H9 (cell line): ENCODE measurements around the gene CIPC. TPM values are rescaled to one million over a fixed set of nuclear protein-coding genes. Genes with fewer than 3 reads are reported as not detected.

Experiments
- DNase-seq: peaks from one replicate; pipeline ENCODE4 v3.0.0-alpha.2; 2017
- H2AFZ ChIP-seq: one replicate; pipeline ENCODE4 v1.6.1; 2013; ENCODE audit warnings: mild to moderate bottlenecking, low read length, control low read depth, moderate library complexity
- H2AK5ac ChIP-seq: 2 replicates; pipeline ENCODE4 v1.6.1; 2013; ENCODE audit warnings: low read length, control low read depth, mixed read lengths; ENCODE audit not compliant: insufficient read length
- H2BK120ac ChIP-seq: one replicate; pipeline ENCODE4 v1.6.1; 2013; ENCODE audit warnings: low read depth, mild to moderate bottlenecking, low read length, control low read depth, inconsistent platforms; ENCODE audit not compliant: poor library complexity, severe bottlenecking
- H2BK12ac ChIP-seq: 2 replicates; pipeline ENCODE4 v1.6.1; 2013; ENCODE audit warnings: low read length, control low read depth, mixed read lengths, low read depth; ENCODE audit not compliant: insufficient read length
- H2BK15ac ChIP-seq: 2 replicates; pipeline ENCODE4 v1.6.1; 2013; ENCODE audit warnings: low read depth, low read length, control low read depth
- H2BK20ac ChIP-seq: one replicate; pipeline ENCODE4 v1.6.1; 2013; ENCODE audit warnings: low read depth, mild to moderate bottlenecking, low read length, control low read depth, inconsistent platforms; ENCODE audit not compliant: poor library complexity, severe bottlenecking
- H2BK5ac ChIP-seq: 2 replicates; pipeline ENCODE4 v1.6.1; 2013; ENCODE audit warnings: low read length, control low read depth, mixed read lengths; ENCODE audit not compliant: insufficient read length
- H3K14ac ChIP-seq: 2 replicates; pipeline ENCODE4 v1.6.1; 2013; ENCODE audit warnings: low read length, control low read depth; ENCODE audit not compliant: insufficient read depth
- H3K18ac ChIP-seq: 2 replicates; pipeline ENCODE4 v1.6.1; 2013; ENCODE audit warnings: low read depth, mild to moderate bottlenecking, mixed read lengths, low read length, control low read depth; ENCODE audit not compliant: insufficient read length
- H3K23ac ChIP-seq: 2 replicates; pipeline ENCODE4 v1.6.1; 2013; ENCODE audit warnings: low read length, control low read depth, mixed read lengths, low read depth; ENCODE audit not compliant: insufficient read length
- H3K23me2 ChIP-seq: 2 replicates; pipeline ENCODE4 v1.6.1; 2013; ENCODE audit warnings: low read depth, mild to moderate bottlenecking, mixed read lengths, low read length, control low read depth; ENCODE audit not compliant: insufficient read length, poor library complexity, severe bottlenecking
- H3K27ac ChIP-seq: 2 replicates; pipeline ENCODE4 v1.5.1; 2013; ENCODE audit warnings: low read length, control low read depth, mixed read lengths, low read depth; ENCODE audit not compliant: insufficient read length
- H3K27me3 ChIP-seq: 2 replicates; pipeline ENCODE4 v1.6.1; 2013; ENCODE audit warnings: low read length, control low read depth, inconsistent platforms; ENCODE audit not compliant: insufficient read depth
- H3K4ac ChIP-seq: 2 replicates; pipeline ENCODE4 v1.6.1; 2013; ENCODE audit warnings: low read depth, mild to moderate bottlenecking, control low read depth, inconsistent platforms, low read length, moderate library complexity
- H3K4me1 ChIP-seq: 2 replicates; pipeline ENCODE4 v1.6.1; 2013; ENCODE audit warnings: low read length, control low read depth, inconsistent platforms; ENCODE audit not compliant: insufficient read depth
- H3K4me2 ChIP-seq: 2 replicates; pipeline ENCODE4 v1.6.1; 2013; ENCODE audit warnings: low read length, control low read depth, mixed read lengths; ENCODE audit not compliant: insufficient read length, insufficient read depth
- H3K56ac ChIP-seq: 2 replicates; pipeline ENCODE4 v1.6.1; 2013; ENCODE audit warnings: low read depth, mild to moderate bottlenecking, mixed read lengths, low read length, control low read depth; ENCODE audit not compliant: insufficient read length
- H3K79me1 ChIP-seq: 2 replicates; pipeline ENCODE4 v1.6.1; 2013; ENCODE audit warnings: low read depth, mild to moderate bottlenecking, moderate library complexity, low read length, control low read depth, inconsistent platforms; ENCODE audit not compliant: insufficient read depth, poor library complexity, severe bottlenecking
- H3K79me2 ChIP-seq: 2 replicates; pipeline ENCODE4 v1.6.1; 2013; ENCODE audit warnings: low read length, control low read depth, inconsistent platforms; ENCODE audit not compliant: insufficient read depth
- H3K9ac ChIP-seq: 2 replicates; pipeline ENCODE4 v1.6.1; 2013; ENCODE audit warnings: low read length, control low read depth, mixed read lengths; ENCODE audit not compliant: insufficient read length; ENCODE audit errors: extremely low read depth
- H3K9me3 ChIP-seq: one replicate; pipeline ENCODE4 v1.6.1; 2013; ENCODE audit warnings: low read depth, low read length, inconsistent platforms; ENCODE audit not compliant: control insufficient read depth
- H3T11ph ChIP-seq: one replicate; pipeline ENCODE4 v1.6.1; 2013; ENCODE audit warnings: mild to moderate bottlenecking, low read length, control low read depth, inconsistent platforms
- H4K20me1 ChIP-seq: one replicate; pipeline ENCODE4 v1.6.1; 2013; ENCODE audit not compliant: control insufficient read depth, insufficient read length, insufficient read depth
- H4K5ac ChIP-seq: 2 replicates; pipeline ENCODE4 v1.6.1; 2013; ENCODE audit warnings: low read depth, mild to moderate bottlenecking, mixed read lengths, low read length, control low read depth; ENCODE audit not compliant: insufficient read length
- H4K8ac ChIP-seq: replicated peaks from 2 replicates; pipeline ENCODE4 v1.6.1; 2013; ENCODE audit warnings: low read length, control low read depth, mixed read lengths, low read depth; ENCODE audit not compliant: insufficient read length
- H4K91ac ChIP-seq: 2 replicates; pipeline ENCODE4 v1.6.1; 2013; ENCODE audit warnings: low read depth, mild to moderate bottlenecking, moderate library complexity, mixed read lengths, low read length, control low read depth; ENCODE audit not compliant: insufficient read length
- H3K27ac Mint-ChIP-seq, 3 experiments: 2 replicates in 2 of 3; 3 replicates in 1 of 3; pipeline ENCODE4 v1.8.0; 2020 to 2021; ENCODE audit warnings: mixed read lengths in 3 of 3, mild to moderate bottlenecking in 1 of 3, moderate library complexity in 1 of 3
- H3K27me3 Mint-ChIP-seq: 2 replicates; pipeline ENCODE4 v1.8.0; 2021; ENCODE audit warnings: low read depth, mild to moderate bottlenecking, moderate library complexity, mixed read lengths
- H3K36me3 Mint-ChIP-seq, 3 experiments: 2 replicates in 2 of 3; 3 replicates in 1 of 3; pipeline ENCODE4 v1.8.0; 2020 to 2021; ENCODE audit warnings: low read depth in 3 of 3, mixed read lengths in 3 of 3; ENCODE audit not compliant: insufficient read depth in 1 of 3
- H3K4me1 Mint-ChIP-seq, 2 experiments: 2 replicates each; pipeline ENCODE4 v1.8.0; 2020; ENCODE audit warnings: mixed read lengths in 2 of 2
- H3K4me3 Mint-ChIP-seq, 2 experiments: 2 replicates in 1 of 2; 3 replicates in 1 of 2; pipeline ENCODE4 v1.8.0; 2020 to 2021; ENCODE audit warnings: mild to moderate bottlenecking in 2 of 2, mixed read lengths in 2 of 2, moderate library complexity in 1 of 2
- H3K9me3 Mint-ChIP-seq, 2 experiments: 2 replicates in 1 of 2; 3 replicates in 1 of 2; pipeline ENCODE4 v1.8.0; 2020; ENCODE audit warnings: mild to moderate bottlenecking in 2 of 2, mixed read lengths in 2 of 2, moderate library complexity in 1 of 2
- WGBS: extraction: QIAGEN DNeasy Blood & Tissue Kit; methylation state at CpG from one replicate; pipeline ENCODE4 v1.1.7; 2013; ENCODE audit warnings: missing lambda C conversion rate, low lambda C conversion rate, mixed read lengths; ENCODE audit not compliant: insufficient read length; ENCODE audit errors: extremely low coverage; 5-methylcytosine and 5-hydroxymethylcytosine counted together
- total RNA-seq: library from RNA; stranded (reverse); gene quantifications from 2 replicates; pipeline ENCODE4 v1.2.1, GENCODE V29; 2021
- TF ChIP-seq, protein P1 (sequence below): fragments of 200-600 bp; sonication (generic); conservative IDR thresholded peaks from 3 replicates; pipeline ENCODE4 v1.8.0; 2021; ENCODE audit warnings: antibody characterized with exemption, mild to moderate bottlenecking

Gene CIPC
- total RNA-seq, 1 experiment from 2014 or later = 23.4 TPM

DNA sequence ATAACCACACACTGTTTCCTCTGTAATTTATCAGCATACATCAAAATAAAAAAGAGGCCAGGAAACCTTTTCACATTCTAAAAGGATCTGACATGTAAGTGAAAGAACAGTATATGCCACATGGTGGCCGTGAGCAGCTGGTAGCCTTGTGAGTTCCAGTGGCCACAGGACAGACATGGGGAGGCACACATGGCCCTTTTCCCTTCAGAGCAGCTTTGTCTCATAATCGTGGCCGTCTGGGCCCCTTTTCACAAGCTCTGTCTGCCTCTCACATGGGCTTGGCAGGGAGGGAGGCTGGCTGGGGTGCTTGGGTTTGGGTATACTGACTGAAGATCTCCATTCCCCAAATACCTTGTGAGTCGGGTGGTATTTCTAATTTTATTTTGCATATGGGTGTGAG lies 45.0 kb downstream of the CIPC start:
- H3K27ac ChIP-seq = peak overlapping the region; percentile 2
- H4K8ac ChIP-seq = no peak overlapping the region
- H3K79me1 ChIP-seq = no peaks in the 10 kb centered on the region
- Mint-ChIP-seq H3K4me1 (peaks cover 60 to 63% of the 10 kb centered on the region in 2 experiments), H3K4me3 (peak overlapping the region; percentile 80 to 98), H3K9me3 (no peaks in the 10 kb centered on the region), H3K27ac (no peak overlapping the region; a peak in 3 of 7 replicates), H3K27me3 (peaks cover 25% of the 10 kb centered on the region), H3K36me3 (peaks cover 4 to 11% (median 11%) of the 10 kb centered on the region in 3 experiments)
- peak overlapping the region; percentile 89 for H3K4me2 ChIP-seq
- no peak overlapping the region for H2BK15ac ChIP-seq
- H2AFZ ChIP-seq = no peak overlapping the region
- no peak overlapping the region for H2BK5ac ChIP-seq
- no peaks in the 10 kb centered on the region for H4K20me1 ChIP-seq
- WGBS = no CpG with 5 or more reads among the region's 4 CpGs
- H3K9ac ChIP-seq = no peak overlapping the region
- no peaks in the 10 kb centered on the region for H3K9me3 ChIP-seq
- H4K5ac ChIP-seq = no peak overlapping the region
- peaks cover 29% of the 10 kb centered on the region for H3K23me2 ChIP-seq
- H3K18ac ChIP-seq = no peak overlapping the region
- H2BK12ac ChIP-seq = no peak overlapping the region
- H3K4ac ChIP-seq = no peak overlapping the region
- TF ChIP-seq, protein P1, sequence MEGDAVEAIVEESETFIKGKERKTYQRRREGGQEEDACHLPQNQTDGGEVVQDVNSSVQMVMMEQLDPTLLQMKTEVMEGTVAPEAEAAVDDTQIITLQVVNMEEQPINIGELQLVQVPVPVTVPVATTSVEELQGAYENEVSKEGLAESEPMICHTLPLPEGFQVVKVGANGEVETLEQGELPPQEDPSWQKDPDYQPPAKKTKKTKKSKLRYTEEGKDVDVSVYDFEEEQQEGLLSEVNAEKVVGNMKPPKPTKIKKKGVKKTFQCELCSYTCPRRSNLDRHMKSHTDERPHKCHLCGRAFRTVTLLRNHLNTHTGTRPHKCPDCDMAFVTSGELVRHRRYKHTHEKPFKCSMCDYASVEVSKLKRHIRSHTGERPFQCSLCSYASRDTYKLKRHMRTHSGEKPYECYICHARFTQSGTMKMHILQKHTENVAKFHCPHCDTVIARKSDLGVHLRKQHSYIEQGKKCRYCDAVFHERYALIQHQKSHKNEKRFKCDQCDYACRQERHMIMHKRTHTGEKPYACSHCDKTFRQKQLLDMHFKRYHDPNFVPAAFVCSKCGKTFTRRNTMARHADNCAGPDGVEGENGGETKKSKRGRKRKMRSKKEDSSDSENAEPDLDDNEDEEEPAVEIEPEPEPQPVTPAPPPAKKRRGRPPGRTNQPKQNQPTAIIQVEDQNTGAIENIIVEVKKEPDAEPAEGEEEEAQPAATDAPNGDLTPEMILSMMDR = no peak
- H3K56ac ChIP-seq = no peak overlapping the region
- no peak overlapping the region for H3T11ph ChIP-seq
- peaks cover 30% of the 10 kb centered on the region; the same call in 1 of the 2 replicates for H3K4me1 ChIP-seq
- no peak for DNase-seq
- H2AK5ac ChIP-seq = no peak overlapping the region
- no peaks in the 10 kb centered on the region for H3K27me3 ChIP-seq
- no peak overlapping the region for H2BK20ac ChIP-seq
- peaks cover 2% of the 10 kb centered on the region; the same call in 1 of the 2 replicates for H3K79me2 ChIP-seq
- H4K91ac ChIP-seq = no peak overlapping the region
- no peak overlapping the region for H3K14ac ChIP-seq
- H2BK120ac ChIP-seq = no peak overlapping the region
- no peak overlapping the region for H3K23ac ChIP-seq
